HG03280 (cell line): Measurements from ENCODE around the gene PKP3.
A peak's percentile ranks its signal among the peaks of the same experiment; 100 is the strongest.
"Not testable (repeated sequence)": the region's sequence is repeated elsewhere in the genome, so short reads cannot be mapped to it uniquely, and the experiment has no call there.

Experiments used
- ATAC-seq: cut with Tn5 transposase; IDR thresholded peaks from one replicate; pipeline ENCODE4 v1.9.1; 2021; ENCODE audit warnings: mild to moderate bottlenecking, moderate library complexity; ENCODE audit not compliant: unreplicated experiment

PKP3 gene

GRCh38 chr11:394034-394857 lies at the start of gene PKP3:
TSS of gene PKP3 (plus strand) at chr11:394209. CDS start at chr11:394293, 84 bp downstream.
- ATAC-seq = no peak

- ATAC-seq = no peak
Measured at GRCh38 chr11:344836-345578, 49.0 kb upstream of the PKP3 start.

- no peak for ATAC-seq
Measured at GRCh38 chr11:346529-346928, 47.5 kb upstream of the PKP3 start.

- ATAC-seq = not testable (repeated sequence)
Measured at GRCh38 chr11:349270-349954, 44.6 kb upstream of the PKP3 start.

- not testable (repeated sequence) for ATAC-seq
Measured at GRCh38 chr11:350033-350722, 43.8 kb upstream of the PKP3 start.

- no peak for ATAC-seq
Measured at GRCh38 chr11:350723-351255, 43.2 kb upstream of the PKP3 start.

- ATAC-seq = no peak
Measured at GRCh38 chr11:351411-351810, 42.6 kb upstream of the PKP3 start.

GRCh38 chr11:352456-353031 lies 41.5 kb upstream of the PKP3 start:
- no peak for ATAC-seq

GRCh38 chr11:353179-353873 lies 40.7 kb upstream of the PKP3 start:
- no peak for ATAC-seq

- ATAC-seq = peak; percentile 65
Measured at GRCh38 chr11:355581-356458, 38.2 kb upstream of the PKP3 start.

- no peak for ATAC-seq
Measured at GRCh38 chr11:356610-357009, 37.4 kb upstream of the PKP3 start.

- ATAC-seq = no peak
Measured at GRCh38 chr11:357582-357981, 36.4 kb upstream of the PKP3 start.

GRCh38 chr11:358129-358800 lies 35.7 kb upstream of the PKP3 start:
- ATAC-seq = no peak

- ATAC-seq = no peak
Measured at GRCh38 chr11:359181-359714, 34.8 kb upstream of the PKP3 start.

GRCh38 chr11:360326-361280 lies 33.4 kb upstream of the PKP3 start:
- no peak for ATAC-seq

- no peak for ATAC-seq
Measured at GRCh38 chr11:362642-363442, 31.2 kb upstream of the PKP3 start.
